Spleen (tissue), 11 donors: ENCODE results near the gene FOXJ1. TPM values are rescaled to one million over a fixed set of nuclear protein-coding genes. Genes with fewer than 3 reads are reported as not detected.

Source experiments
- DNase-seq: peaks from one replicate; pipeline ENCODE4 v3.0.0-alpha.2; 2020
- H3K27ac ChIP-seq, 8 donors: fragments of 200-600 bp; sonication (generic) in 7 of 8; 1 replicate in 4 of 8; 2 replicates in 4 of 8; pipeline versions ENCODE4 v1.5.0 to v1.8.0; 2016 to 2021; ENCODE audit warnings: inconsistent platforms in 4 of 8, mild to moderate bottlenecking in 4 of 8, moderate library complexity in 1 of 8
- H3K27me3 ChIP-seq, 7 donors: fragments of 200-600 bp; sonication (generic) in 6 of 7; replicated peaks in 1 of 7; 1 replicate in 4 of 7; 2 replicates in 3 of 7; pipeline versions ENCODE4 v1.5.0 to v1.8.0; 2016 to 2021; ENCODE audit warnings: inconsistent platforms in 3 of 7, mild to moderate bottlenecking in 1 of 7
- H3K36me3 ChIP-seq, 6 donors: fragments of 200-600 bp; sonication (generic) in 5 of 6; 1 replicate in 4 of 6; 2 replicates in 2 of 6; pipeline versions ENCODE4 v1.5.0 to v1.8.0; 2016 to 2021; ENCODE audit warnings: inconsistent platforms in 2 of 6
- H3K4me1 ChIP-seq, 6 donors: fragments of 200-600 bp; sonication (generic) in 5 of 6; 1 replicate in 3 of 6; 2 replicates in 3 of 6; pipeline versions ENCODE4 v1.5.0 to v1.8.0; 2016 to 2021; ENCODE audit warnings: inconsistent platforms in 3 of 6
- H3K4me3 ChIP-seq, 8 donors: fragments of 200-600 bp; sonication (generic) in 7 of 8; 1 replicate in 4 of 8; 2 replicates in 4 of 8; pipeline versions ENCODE4 v1.5.0 to v1.8.0; 2016 to 2021; ENCODE audit warnings: inconsistent platforms in 4 of 8, mild to moderate bottlenecking in 4 of 8, moderate library complexity in 2 of 8
- H3K9me3 ChIP-seq, 8 donors: fragments of 200-600 bp; sonication (generic) in 7 of 8; 1 replicate in 4 of 8; 2 replicates in 4 of 8; pipeline versions ENCODE4 v1.5.0 to v1.8.0; 2016 to 2021; ENCODE audit warnings: inconsistent platforms in 4 of 8
- CTCF ChIP-seq, 11 experiments: fragments of 200-600 bp in 7 of 11; fragments of 450-650 bp in 4 of 11; sonication (generic) in 4 of 11; IDR thresholded peaks in 8 of 11; conservative IDR thresholded peaks in 3 of 11; 1 replicate in 7 of 11; 2 replicates in 4 of 11; pipeline versions ENCODE4 v1.4.0 to v1.8.0; 2016 to 2021; ENCODE audit warnings: antibody characterized with exemption in 11 of 11, inconsistent platforms in 4 of 11, mild to moderate bottlenecking in 1 of 11
- POLR2A ChIP-seq, 3 donors: fragments of 450-650 bp; IDR thresholded peaks; one replicate each; pipeline ENCODE4 v1.5.1; 2017; ENCODE audit warnings: antibody characterized with exemption in 3 of 3, mild to moderate bottlenecking in 1 of 3
- POLR2AphosphoS5 ChIP-seq, 3 donors: sonication (generic); formaldehyde crosslinking; IDR thresholded peaks; one replicate each; pipeline ENCODE4 v1.5.1; 2017; ENCODE audit warnings: antibody characterized with exemption in 3 of 3
- WGBS, 5 donors: extraction: QIAGEN DNeasy Blood & Tissue Kit in 3 of 5; methylation state at CpG; one replicate each; pipeline versions ENCODE4 v1.1.5 to v1.1.7; 2013 to 2018; 5-methylcytosine and 5-hydroxymethylcytosine counted together
- intact Hi-C: fragments of 100-400 bp; cut with DNase I; formaldehyde crosslinking; loops from one replicate; pipeline ENCODE4 v1.15.0; 2023; ENCODE audit warnings: low total_unique reads
- polyA plus RNA-seq, 3 donors: library from polyadenylated mRNA; stranded (reverse); fragments of 200-250 nt; gene quantifications; one replicate each; pipeline ENCODE4 v1.2.1, GENCODE V29; 2013
- total RNA-seq, 7 donors: library from RNA; depleted of rRNA in 3 of 7; stranded (reverse); fragments of >200 nt in 3 of 7; fragmentation: NEBNext Ultra II Directional in 4 of 7; extraction: Animal tissue kit (Norgen Biotek cat#: 25700) in 4 of 7; gene quantifications; one replicate each; pipeline versions ENCODE4 v1.1.0 to v1.2.1, GENCODE V29; 2016 to 2021
- donor health status: healthy with polysubstance abuse.
- donor health status: DM: no; HTN: no; CAD: no; lungs with moderate emphysema.
- donor health status: DM: no; HTN: no; CAD: no.
- donor health status: Bipolar disorder and iron deficiency.
- donor health status: healthy.
- donor health status: DM: no; HTN: no; CAD: no.
- donor health status: DM: yes; HTN: yes; CAD: no.

Gene FOXJ1
- total and polyA plus RNA-seq, 10 donors = 0.05 to 0.13 TPM; not detected in 8

DNA sequence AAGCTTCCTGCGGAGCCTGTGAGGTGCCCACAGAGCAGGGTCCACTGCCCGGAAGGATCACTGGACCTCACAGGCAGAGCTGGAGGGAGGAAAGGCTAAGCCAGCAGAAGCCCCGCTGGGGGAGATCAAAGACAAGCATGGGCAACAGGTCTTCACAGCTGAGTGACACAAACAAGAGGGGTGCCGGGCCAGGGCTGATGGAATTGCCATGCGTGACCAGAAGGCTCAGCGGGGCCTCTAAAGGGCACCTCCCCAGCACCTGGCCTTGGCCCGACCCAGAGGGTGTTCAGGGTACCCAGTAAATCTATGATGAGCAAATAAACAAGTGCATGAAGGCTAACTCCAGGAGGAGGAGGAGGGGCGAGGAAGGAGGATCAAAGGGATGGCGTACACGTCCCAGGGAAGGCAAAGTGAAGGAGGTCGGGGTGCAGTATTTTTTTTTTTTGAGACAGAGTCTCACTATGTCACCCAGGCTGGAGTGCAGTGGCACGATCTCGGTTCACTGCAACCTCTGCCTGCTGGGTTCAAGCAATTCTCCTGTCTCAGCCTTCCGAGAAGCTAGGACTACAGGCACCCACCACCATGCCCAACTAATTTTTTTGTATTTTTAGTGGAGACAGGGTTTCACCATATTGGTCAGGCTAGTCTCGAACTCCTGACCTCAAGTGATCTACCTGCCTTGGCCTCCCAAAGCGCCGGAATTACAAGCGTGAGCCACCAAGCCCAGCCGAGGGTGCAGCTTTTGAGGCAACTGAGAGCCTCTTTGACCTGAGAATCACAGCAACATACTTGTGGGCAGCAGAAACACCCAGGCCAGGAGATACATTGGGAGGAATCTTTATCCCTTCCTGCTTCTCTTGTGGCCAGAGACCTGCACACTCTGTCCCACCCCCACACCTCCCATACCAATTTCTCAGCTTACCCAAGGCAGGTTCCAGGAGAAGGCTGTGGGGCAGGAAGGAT, 21.4 kb downstream of the FOXJ1 start:
- Histone ChIP-seq H3K36me3 (no peaks in the 10 kb centered on the region), H3K4me3 (no peak overlapping the region), H3K27ac (no peak overlapping the region), H3K4me1 (peaks cover 5 to 25% (median 16%) of the 10 kb centered on the region in 6 donors), H3K9me3 (no peaks in the 10 kb centered on the region), H3K27me3 (peaks cover 0 to 5% (median 0%) of the 10 kb centered on the region in 7 donors)
- WGBS, 5 donors = 81 to 87% (median 84%) methylated on average over 19 of the region's 19 CpGs
- intact Hi-C loops = loop anchor here (2.0 to 5.0 kb wide), 2 partner anchors 63 to 161 kb away; no protein-coding TSS in a partner anchor
- DNase-seq = no peak
- TF ChIP-seq CTCF (IDR thresholded peaks at IDR 0.05 in 8 of 11, conservative IDR thresholded peaks at IDR 0.05 in 3 of 11) (no peak), POLR2AphosphoS5 (IDR thresholded peaks at IDR 0.05) (no peak), POLR2A (IDR thresholded peaks at IDR 0.05) (no peak)

- WGBS, 5 donors = 87 to 95% (median 91%) methylated on average over 7 of the region's 7 CpGs
- intact Hi-C loops = no loop called here
Measured at GRCh38 chr17:76115138-76115754, 25.8 kb downstream of the FOXJ1 start.

GRCh38 chr17:76111956-76112355, 29.1 kb downstream of the FOXJ1 start:
- no peaks in the 10 kb centered on the region for H3K36me3 ChIP-seq
- peaks cover 0 to under 1% (median 0%) of the 10 kb centered on the region in 6 donors for H3K4me1 ChIP-seq
- DNase-seq = no peak
- no peaks in the 10 kb centered on the region for H3K9me3 ChIP-seq
- no peak overlapping the region for H3K4me3 ChIP-seq
- peaks cover 0 to 6% (median 0%) of the 10 kb centered on the region in 7 donors for H3K27me3 ChIP-seq
- no peak overlapping the region for H3K27ac ChIP-seq
- intact Hi-C loops = no loop called here
- WGBS, 5 donors = 70 to 84% (median 80%) methylated on average over 2 of the region's 2 CpGs
- TF ChIP-seq POLR2AphosphoS5 (IDR thresholded peaks at IDR 0.05) = no peak
- TF ChIP-seq POLR2A (IDR thresholded peaks at IDR 0.05) = no peak
- TF ChIP-seq CTCF (IDR thresholded peaks at IDR 0.05 in 8 of 11, conservative IDR thresholded peaks at IDR 0.05 in 3 of 11) = no peak

More at GRCh38 chr17:76115138-76115754, 25.8 kb downstream of the FOXJ1 start:
- TF ChIP-seq POLR2AphosphoS5 (IDR thresholded peaks at IDR 0.05) (no peak), POLR2A (IDR thresholded peaks at IDR 0.05) (no peak), CTCF (IDR thresholded peaks at IDR 0.05 in 8 of 11, conservative IDR thresholded peaks at IDR 0.05 in 3 of 11) (no peak)
- Histone ChIP-seq H3K36me3 (no peaks in the 10 kb centered on the region), H3K4me1 (no peaks in the 10 kb centered on the region), H3K9me3 (no peaks in the 10 kb centered on the region), H3K4me3 (no peak overlapping the region), H3K27ac (no peak overlapping the region), H3K27me3 (peaks cover 0 to 6% (median 0%) of the 10 kb centered on the region in 7 donors)
- no peak for DNase-seq

GRCh38 chr17:76107509-76107908, 33.5 kb downstream of the FOXJ1 start:
- no peak overlapping the region for H3K4me3 ChIP-seq
- no peaks in the 10 kb centered on the region for H3K9me3 ChIP-seq
- H3K27ac ChIP-seq = no peak overlapping the region
- DNase-seq = no peak
- no peaks in the 10 kb centered on the region for H3K36me3 ChIP-seq
- H3K27me3 ChIP-seq = peaks cover 0 to 6% (median 0%) of the 10 kb centered on the region in 7 donors
- peak in 4 of 11 experiments; percentile 12 to 28 (median 16) for TF ChIP-seq CTCF (IDR thresholded peaks at IDR 0.05 in 8 of 11, conservative IDR thresholded peaks at IDR 0.05 in 3 of 11)
- TF ChIP-seq POLR2A (IDR thresholded peaks at IDR 0.05) = no peak
- 69 to 79% (median 74%) methylated on average over 6 of the region's 6 CpGs for WGBS, 5 donors
- intact Hi-C loops = no loop called here
- peaks cover 4 to 30% (median 15%) of the 10 kb centered on the region in 6 donors for H3K4me1 ChIP-seq
